ENCODE results near the gene TMA16. TPM values are rescaled to one million over a fixed set of nuclear protein-coding genes. Genes with fewer than 3 reads are reported as not detected.

TMA16 gene
- total RNA-seq, 1 donor from 2014 or later: 54.1 TPM

- Mint-ChIP-seq H3K4me3 (no peak overlapping the region), H3K36me3 (ENCODE audit: low read depth) (no peaks in the 10 kb centered on the region), H3K9me3 (no peaks in the 10 kb centered on the region), H3K27me3 (peaks cover 11% of the 10 kb centered on the region), H3K4me1 (no peaks in the 10 kb centered on the region), H3K27ac (no peak overlapping the region)
- ATAC-seq (ENCODE audit: low read depth): no peak
- intact Hi-C loops (cut with micrococcal nuclease): no loop called here
- no peak for TF ChIP-seq CTCF (IDR thresholded peaks at IDR 0.05)
- CTCF ChIA-PET: no interaction called here
- DNase-seq: no peak
- POLR2A ChIA-PET: no interaction called here
Measured at GRCh38 chr4:163467082-163467770, 27.3 kb upstream of the TMA16 start.

- no peak for DNase-seq
- Mint-ChIP-seq H3K27ac (no peak overlapping the region), H3K9me3 (no peaks in the 10 kb centered on the region), H3K27me3 (peaks cover 7% of the 10 kb centered on the region), H3K4me1 (no peaks in the 10 kb centered on the region), H3K4me3 (no peak overlapping the region), H3K36me3 (ENCODE audit: low read depth) (no peaks in the 10 kb centered on the region)
- ChIA-PET POLR2A (no interaction called here), CTCF (no interaction called here)
- no peak for ATAC-seq (ENCODE audit: low read depth)
- no peak for TF ChIP-seq CTCF (IDR thresholded peaks at IDR 0.05)
- intact Hi-C loops (cut with micrococcal nuclease): no loop called here
Measured at GRCh38 chr4:163470391-163470790, 24.1 kb upstream of the TMA16 start.

GRCh38 chr4:163473130-163473529 lies 21.4 kb upstream of the TMA16 start:
- Mint-ChIP-seq H3K27ac (no peak overlapping the region), H3K4me1 (no peaks in the 10 kb centered on the region), H3K4me3 (no peak overlapping the region), H3K27me3 (peaks cover 7% of the 10 kb centered on the region), H3K9me3 (no peaks in the 10 kb centered on the region), H3K36me3 (ENCODE audit: low read depth) (no peaks in the 10 kb centered on the region)
- CTCF ChIA-PET: no interaction called here
- DNase-seq (no peak), ATAC-seq (ENCODE audit: low read depth) (no peak)
- POLR2A ChIA-PET: no interaction called here
- TF ChIP-seq CTCF (IDR thresholded peaks at IDR 0.05): no peak
- intact Hi-C loops (cut with micrococcal nuclease): no loop called here

- no peak for ATAC-seq (ENCODE audit: low read depth)
- no peak within 1 kb of the TSS for H3K4me3 Mint-ChIP-seq
- intact Hi-C loops (cut with micrococcal nuclease): no loop called here
- peaks cover 7% of the 10 kb centered on the region for H3K27me3 Mint-ChIP-seq
- H3K27ac Mint-ChIP-seq: no peak within 1 kb of the TSS
- H3K9me3 Mint-ChIP-seq: no peaks in the 10 kb centered on the region
- no peaks in the 10 kb centered on the region for H3K36me3 Mint-ChIP-seq (ENCODE audit: low read depth)
- no peak for TF ChIP-seq CTCF (IDR thresholded peaks at IDR 0.05)
- CTCF ChIA-PET: no interaction called here
- POLR2A ChIA-PET: no interaction called here
- DNase-seq: no peak
- H3K4me1 Mint-ChIP-seq: no peaks in the 10 kb centered on the region
Measured at GRCh38 chr4:163473576-163473975, 20.9 kb upstream of the TMA16 start, which contains the start of gene TKTL2. Gene TKTL2, minus strand, starts transcription at chr4:163473754. Its CDS starts 20 bp downstream, at chr4:163473734.

GRCh38 chr4:163474027-163474426 lies 20.5 kb upstream of the TMA16 start:
- POLR2A ChIA-PET: no interaction called here
- Mint-ChIP-seq H3K27ac (no peak overlapping the region), H3K36me3 (ENCODE audit: low read depth) (no peaks in the 10 kb centered on the region), H3K27me3 (peaks cover 7% of the 10 kb centered on the region), H3K4me1 (no peaks in the 10 kb centered on the region), H3K9me3 (no peaks in the 10 kb centered on the region), H3K4me3 (no peak overlapping the region)
- DNase-seq (no peak), ATAC-seq (ENCODE audit: low read depth) (no peak)
- CTCF ChIA-PET: no interaction called here
- TF ChIP-seq CTCF (IDR thresholded peaks at IDR 0.05): no peak
- intact Hi-C loops (cut with micrococcal nuclease): no loop called here

All from activated B cell treated with CpG ODN at 0.5 μM for 24 hours (primary cell).